Adipocyte (in vitro differentiated cells): ENCODE results near the gene PEPD.

Source experiments
- DNase-seq: peaks from one replicate; pipeline ENCODE4 v3.0.0-alpha.2; 2015; ENCODE audit warnings: low read depth
- H3K27me3 ChIP-seq: replicated peaks from 2 replicates; pipeline ENCODE4 v1.7.0; 2013; ENCODE audit warnings: mild to moderate bottlenecking, low read length, moderate library complexity; ENCODE audit not compliant: control insufficient read depth, insufficient read depth
- H3K36me3 ChIP-seq: 2 replicates; pipeline ENCODE4 v1.7.0; 2013; ENCODE audit warnings: low read length, mild to moderate bottlenecking, moderate library complexity; ENCODE audit not compliant: control insufficient read depth, insufficient read depth, severe bottlenecking
- H3K4me1 ChIP-seq: 2 replicates; pipeline ENCODE4 v1.7.0; 2013; ENCODE audit warnings: mild to moderate bottlenecking, low read length, moderate library complexity; ENCODE audit not compliant: control insufficient read depth, insufficient read depth
- H3K4me3 ChIP-seq: 2 replicates; pipeline ENCODE4 v1.7.0; 2013; ENCODE audit warnings: mild to moderate bottlenecking, low read length, moderate library complexity
- H3K9ac ChIP-seq: 2 replicates; pipeline ENCODE4 v1.7.0; 2013; ENCODE audit warnings: mild to moderate bottlenecking, low read length, moderate library complexity
- H3K9me3 ChIP-seq: 2 replicates; pipeline ENCODE4 v1.7.0; 2013; ENCODE audit warnings: mild to moderate bottlenecking, low read length, moderate library complexity; ENCODE audit not compliant: control insufficient read depth

PEPD gene

DNA sequence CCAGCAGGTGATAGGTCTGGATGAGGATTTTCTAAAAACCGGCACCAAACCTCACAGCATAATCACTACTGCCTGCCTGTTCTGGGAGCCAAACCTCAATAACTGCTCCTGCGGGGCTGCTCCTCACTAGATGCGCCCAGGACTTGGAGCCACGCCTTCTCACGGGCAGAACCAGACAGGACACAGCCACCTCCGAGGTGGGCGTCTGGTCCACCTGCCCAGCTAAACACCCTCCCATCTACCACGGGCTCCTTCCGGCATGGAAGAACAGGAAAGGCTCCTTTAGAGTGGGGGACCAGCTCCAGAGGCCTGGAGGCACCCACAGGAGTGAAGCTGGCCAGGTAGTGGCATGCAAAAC lies 73.5 kb downstream of the PEPD start:
- Histone ChIP-seq H3K4me1 (peaks cover 6% of the 10 kb centered on the region), H3K9me3 (no peaks in the 10 kb centered on the region), H3K9ac (no peak overlapping the region), H3K4me3 (no peak overlapping the region), H3K27me3 (no peaks in the 10 kb centered on the region), H3K36me3 (peaks cover 4% of the 10 kb centered on the region)
- DNase-seq, result no peak

GRCh38 chr19:33447336-33448158 lies 74.0 kb downstream of the PEPD start:
- H3K4me1 ChIP-seq, result peaks cover 6% of the 10 kb centered on the region
- no peaks in the 10 kb centered on the region for H3K27me3 ChIP-seq
- no peak overlapping the region for H3K4me3 ChIP-seq
- H3K36me3 ChIP-seq, result peaks cover 4% of the 10 kb centered on the region
- no peak for DNase-seq
- H3K9me3 ChIP-seq, result no peaks in the 10 kb centered on the region
- H3K9ac ChIP-seq, result no peak overlapping the region

DNA sequence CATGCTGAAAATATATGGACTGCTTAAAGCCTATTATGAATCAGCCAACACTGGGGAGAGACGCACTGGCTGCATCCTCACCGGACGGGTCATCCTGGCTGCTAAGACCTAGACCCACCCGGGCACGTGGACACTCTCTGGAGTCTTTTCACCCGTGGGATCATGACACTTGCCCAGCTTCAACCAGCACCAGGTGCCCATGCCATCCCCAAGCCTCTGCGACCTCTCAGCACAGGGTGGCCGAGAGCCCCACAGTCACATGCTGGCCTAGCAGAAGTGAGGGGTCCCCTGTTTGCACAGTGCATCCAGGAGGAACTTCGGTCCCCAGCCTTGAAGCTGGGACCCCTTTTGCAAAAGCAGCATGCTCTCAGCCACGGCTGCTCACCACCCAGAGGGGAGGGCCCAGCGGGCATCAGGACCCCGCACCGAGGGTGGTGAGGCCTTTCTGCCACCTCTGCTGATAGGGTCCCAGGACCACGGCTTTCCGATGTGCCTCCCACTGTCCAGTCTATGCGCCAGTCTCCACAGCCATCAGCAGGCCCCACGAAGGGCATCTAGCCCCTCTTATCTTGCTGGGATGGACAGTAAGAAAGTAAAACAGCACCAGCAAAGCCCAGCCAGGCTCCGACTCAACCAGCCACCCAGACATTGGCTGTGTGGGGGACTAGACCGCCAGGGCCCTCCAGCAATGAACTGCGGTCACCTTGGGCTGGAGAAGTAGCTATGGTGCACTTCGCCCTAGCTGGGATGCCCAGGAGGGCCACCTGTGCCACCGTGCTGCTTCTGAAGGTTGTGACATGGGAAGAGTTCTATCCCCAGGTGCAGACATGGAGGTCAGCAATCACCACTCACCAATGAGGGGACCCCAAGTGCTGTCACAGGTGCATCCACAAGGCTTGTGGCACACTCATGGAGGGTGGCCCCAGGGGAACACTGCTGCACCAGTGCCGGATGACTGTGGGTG lies 75.0 kb downstream of the PEPD start:
- H3K36me3 ChIP-seq, result peaks cover 4% of the 10 kb centered on the region
- no peak overlapping the region for H3K4me3 ChIP-seq
- no peaks in the 10 kb centered on the region for H3K9me3 ChIP-seq
- H3K4me1 ChIP-seq, result peaks cover 6% of the 10 kb centered on the region
- H3K9ac ChIP-seq, result no peak overlapping the region
- no peaks in the 10 kb centered on the region for H3K27me3 ChIP-seq
- DNase-seq, result no peak

DNA sequence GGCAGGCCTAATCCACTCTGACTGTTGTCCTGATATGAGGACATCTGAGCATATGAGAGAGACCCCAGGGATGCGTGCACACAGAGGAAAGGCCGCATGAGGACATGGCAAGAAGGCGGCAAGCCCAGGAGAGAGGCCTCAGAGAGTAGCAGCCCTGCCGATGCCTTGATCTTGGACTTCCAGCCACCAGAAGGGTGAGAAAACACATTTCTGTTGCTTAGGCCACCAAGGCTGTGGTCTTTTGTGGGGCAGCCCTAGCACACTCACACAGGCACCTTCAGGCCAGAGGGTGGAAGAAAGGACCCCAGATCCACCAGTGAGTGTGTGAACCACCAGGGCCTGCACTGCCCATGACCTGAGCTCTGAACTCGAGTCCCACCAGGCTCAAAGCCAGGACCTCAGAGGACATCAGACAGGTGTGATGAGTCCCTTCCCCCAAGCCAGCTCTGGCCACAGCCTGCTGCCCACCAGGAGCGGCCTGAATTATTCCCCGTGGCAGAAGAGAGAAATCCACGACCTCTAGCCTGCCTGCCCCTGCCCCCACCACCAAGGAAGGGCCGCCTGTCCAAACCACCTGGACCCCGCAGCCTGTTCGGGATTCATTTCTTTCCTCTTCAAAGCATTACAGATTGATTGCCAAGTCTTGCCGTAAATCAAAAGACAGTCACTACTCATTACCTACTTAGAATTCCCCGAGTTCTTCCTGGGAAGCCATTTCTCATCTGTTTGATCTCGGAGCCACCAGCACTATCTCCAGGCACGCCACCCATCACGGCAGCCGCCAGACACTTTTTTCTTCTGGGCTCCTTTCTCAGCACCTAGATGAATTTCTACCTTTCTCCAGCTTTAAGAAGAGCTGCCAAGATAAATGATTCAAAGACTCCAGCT lies 75.9 kb downstream of the PEPD start:
- H3K4me1 ChIP-seq, result peaks cover 6% of the 10 kb centered on the region

DNA sequence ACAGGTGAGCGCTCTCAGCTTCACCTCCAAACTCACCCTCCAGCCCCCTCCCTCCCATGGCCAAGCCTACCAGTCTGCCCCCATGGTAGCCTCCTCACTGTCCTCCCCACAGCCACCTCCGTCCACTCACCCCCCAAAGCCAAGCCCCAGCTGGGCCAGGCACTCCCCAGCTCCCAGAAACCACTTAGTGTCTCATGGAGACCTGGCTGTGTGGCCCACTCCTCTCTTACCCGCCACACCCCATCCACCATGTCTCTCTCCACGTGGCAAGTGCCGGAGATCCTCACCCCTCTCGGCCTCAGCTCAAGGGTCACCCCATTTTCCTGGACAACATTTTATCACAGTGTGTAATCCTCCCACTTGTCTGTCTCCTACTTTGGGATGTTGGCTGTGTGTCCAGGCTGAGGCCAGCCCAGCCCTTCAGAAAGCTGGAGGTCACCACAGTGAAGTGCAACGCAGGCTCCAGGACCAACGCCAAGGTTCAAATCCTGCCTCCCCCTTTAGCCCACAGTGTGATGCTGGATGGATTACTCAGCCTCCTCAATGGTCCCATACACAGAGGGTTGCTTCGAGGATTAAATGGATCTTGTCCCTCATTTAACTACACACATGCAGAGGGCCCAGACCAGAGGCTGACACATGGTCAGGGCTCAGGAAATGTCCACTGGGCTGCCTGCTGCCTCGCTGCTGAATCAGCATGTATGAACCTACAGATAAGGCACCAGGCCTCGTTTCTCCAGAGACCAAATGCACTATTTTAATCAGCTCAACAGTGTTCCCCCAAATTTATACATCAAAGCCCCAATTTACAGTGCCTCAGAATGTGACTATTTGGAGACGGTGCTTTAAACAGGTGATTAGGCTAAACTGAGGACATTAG lies 76.8 kb downstream of the PEPD start:
- Histone ChIP-seq H3K4me1 (peaks cover 6% of the 10 kb centered on the region), H3K9me3 (no peaks in the 10 kb centered on the region), H3K9ac (no peak overlapping the region), H3K4me3 (no peak overlapping the region), H3K27me3 (no peaks in the 10 kb centered on the region), H3K36me3 (peaks cover 4% of the 10 kb centered on the region)
- no peak for DNase-seq

More for the DNA sequence above, 75.9 kb downstream of the PEPD start:
- H3K9ac ChIP-seq, result no peak overlapping the region
- H3K36me3 ChIP-seq, result peaks cover 4% of the 10 kb centered on the region
- DNase-seq, result no peak
- no peaks in the 10 kb centered on the region for H3K9me3 ChIP-seq
- no peaks in the 10 kb centered on the region for H3K27me3 ChIP-seq
- no peak overlapping the region for H3K4me3 ChIP-seq

- no peak for DNase-seq
- Histone ChIP-seq H3K36me3 (peaks cover 4% of the 10 kb centered on the region), H3K4me3 (no peak overlapping the region), H3K9ac (no peak overlapping the region), H3K9me3 (no peaks in the 10 kb centered on the region), H3K27me3 (no peaks in the 10 kb centered on the region), H3K4me1 (peaks cover 6% of the 10 kb centered on the region)
Measured at GRCh38 chr19:33443638-33444561, 77.7 kb downstream of the PEPD start.

GRCh38 chr19:33442706-33443105 lies 78.9 kb downstream of the PEPD start:
- Histone ChIP-seq H3K4me3 (no peak overlapping the region), H3K9me3 (no peaks in the 10 kb centered on the region), H3K27me3 (no peaks in the 10 kb centered on the region), H3K36me3 (peaks cover 4% of the 10 kb centered on the region), H3K4me1 (peaks cover 6% of the 10 kb centered on the region), H3K9ac (no peak overlapping the region)
- no peak for DNase-seq

GRCh38 chr19:33441828-33442227 lies 79.8 kb downstream of the PEPD start:
- Histone ChIP-seq H3K9ac (no peak overlapping the region), H3K36me3 (peaks cover 4% of the 10 kb centered on the region), H3K4me1 (peaks cover 6% of the 10 kb centered on the region), H3K4me3 (no peak overlapping the region), H3K27me3 (no peaks in the 10 kb centered on the region), H3K9me3 (no peaks in the 10 kb centered on the region)
- no peak for DNase-seq

GRCh38 chr19:33441277-33441699 lies 80.3 kb downstream of the PEPD start:
- Histone ChIP-seq H3K36me3 (peaks cover 4% of the 10 kb centered on the region), H3K9me3 (no peaks in the 10 kb centered on the region), H3K4me3 (no peak overlapping the region), H3K27me3 (no peaks in the 10 kb centered on the region), H3K4me1 (peaks cover 6% of the 10 kb centered on the region), H3K9ac (no peak overlapping the region)
- DNase-seq, result no peak
